HG02610 (cell line): Measurements from ENCODE around the gene E2F8.

ENCODE experiments used
- ATAC-seq: cut with Tn5 transposase; IDR thresholded peaks from one replicate; pipeline ENCODE4 v1.9.1; 2021; ENCODE audit warnings: mild to moderate bottlenecking, moderate library complexity; ENCODE audit not compliant: unreplicated experiment

The E2F8 gene

GRCh38 chr11:19220903-19221724, 19.6 kb downstream of the E2F8 start:
- no peak for ATAC-seq

- no peak for ATAC-seq
Measured at GRCh38 chr11:19218786-19219460, 21.8 kb downstream of the E2F8 start.

GRCh38 chr11:19218216-19218615, 22.5 kb downstream of the E2F8 start:
- no peak for ATAC-seq

- ATAC-seq: no peak
Measured at GRCh38 chr11:19216709-19217374, 23.9 kb downstream of the E2F8 start.

GRCh38 chr11:19216021-19216420, 24.7 kb downstream of the E2F8 start:
- ATAC-seq: no peak

- no peak for ATAC-seq
Measured at GRCh38 chr11:19209617-19210370, 31.0 kb downstream of the E2F8 start.

- ATAC-seq: no peak
Measured at GRCh38 chr11:19208959-19209546, 31.7 kb downstream of the E2F8 start.

- ATAC-seq: no peak
Measured at GRCh38 chr11:19208181-19208580, 32.6 kb downstream of the E2F8 start.

- ATAC-seq: no peak
Measured at GRCh38 chr11:19204836-19205235, 35.9 kb downstream of the E2F8 start.

GRCh38 chr11:19201737-19202605, 38.8 kb downstream of the E2F8 start, which contains the start of gene CSRP3:
Gene CSRP3 (minus strand): TSS chr11:19201983. CDS start chr11:19192448, 9,535 bp downstream.
- no peak for ATAC-seq

- ATAC-seq: no peak
Measured at GRCh38 chr11:19200410-19201201, 40.1 kb downstream of the E2F8 start.

- ATAC-seq: no peak
Measured at GRCh38 chr11:19199771-19200170, 41.0 kb downstream of the E2F8 start.

GRCh38 chr11:19199048-19199447, 41.7 kb downstream of the E2F8 start:
- ATAC-seq: no peak

GRCh38 chr11:19196432-19196831, 44.3 kb downstream of the E2F8 start:
- no peak for ATAC-seq

GRCh38 chr11:19194620-19195308, 46.0 kb downstream of the E2F8 start:
- no peak for ATAC-seq

GRCh38 chr11:19193916-19194315, 46.8 kb downstream of the E2F8 start:
- ATAC-seq: no peak

- no peak for ATAC-seq
Measured at GRCh38 chr11:19191530-19192169, 49.1 kb downstream of the E2F8 start.

- ATAC-seq: no peak
Measured at GRCh38 chr11:19187833-19188258, 52.9 kb downstream of the E2F8 start.
